SKM-1 (cell line): ENCODE measurements around the gene GRID2.

Experiments
- DNase-seq: peaks from one replicate; lab custom pipeline; 2025; ENCODE audit not compliant: unreplicated experiment; lab: John Stamatoyannopoulos, UW

The GRID2 gene

DNA sequence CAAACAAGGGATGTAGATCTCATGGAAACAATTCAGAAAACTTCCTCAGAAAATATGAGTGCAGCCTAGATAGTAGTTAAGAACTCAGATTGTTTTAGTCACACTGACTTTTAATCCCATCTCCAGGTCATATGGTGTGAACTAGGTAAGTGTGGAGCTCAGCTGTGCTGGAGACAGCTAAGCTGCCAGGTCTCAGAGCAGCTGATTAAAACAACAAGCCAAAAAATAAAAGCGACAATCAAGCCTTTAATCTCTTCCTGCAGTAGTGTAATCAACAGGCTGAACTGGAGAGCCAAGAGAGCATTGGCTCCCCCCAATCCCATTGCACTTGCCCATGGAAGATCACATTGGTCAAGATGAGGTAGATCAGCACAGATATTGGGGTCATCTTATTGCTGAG is 1426.5 kb downstream of the GRID2 start:
- no peak for DNase-seq

DNA sequence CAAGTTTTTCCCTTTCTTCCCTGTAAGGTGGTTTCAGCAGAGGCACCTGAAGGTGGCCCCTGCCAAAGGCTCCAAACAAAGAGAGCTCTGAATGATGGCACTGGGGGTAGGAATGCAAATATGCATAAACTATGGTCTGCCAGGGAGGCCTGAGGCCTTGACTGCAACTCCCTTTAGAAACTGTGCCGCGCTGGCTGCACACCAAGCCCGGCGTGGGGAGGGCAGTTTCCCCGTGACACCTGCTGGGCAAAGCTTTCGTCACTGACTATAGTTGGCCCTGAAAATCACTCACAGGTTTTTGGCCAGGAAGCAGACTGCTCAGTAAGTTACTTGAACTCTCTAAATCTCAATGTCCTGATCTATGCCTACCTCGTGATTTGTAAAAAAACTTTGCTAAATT is 1427.0 kb downstream of the GRID2 start:
- no peak for DNase-seq

GRCh38 chr4:93731456-93731855 is 1427.7 kb downstream of the GRID2 start:
- no peak for DNase-seq

DNA sequence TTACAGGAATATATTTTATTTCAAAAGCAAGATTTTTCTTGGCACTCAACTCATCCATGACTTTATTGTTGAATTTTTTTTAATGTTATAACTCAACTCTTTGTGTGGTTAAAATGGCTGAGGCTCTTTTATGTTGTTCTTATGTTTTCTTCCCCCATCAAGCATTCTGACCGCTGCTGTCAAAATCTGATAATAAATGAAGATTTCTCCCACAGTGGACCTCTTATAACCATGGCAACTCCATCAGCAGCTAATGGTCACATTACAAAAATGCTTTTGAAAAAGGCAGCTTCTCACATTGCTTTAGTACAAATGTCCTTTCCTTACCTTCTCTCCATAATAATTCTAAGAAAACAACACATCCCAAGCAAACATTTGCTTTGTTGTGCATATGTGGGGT is 1428.7 kb downstream of the GRID2 start:
- no peak for DNase-seq

- DNase-seq = no peak
Observed at GRCh38 chr4:93740890-93741289, 1437.1 kb downstream of the GRID2 start.

- DNase-seq = peak; percentile 17
Observed at GRCh38 chr4:93743022-93743421, 1439.3 kb downstream of the GRID2 start.

GRCh38 chr4:93743635-93744034 is 1439.9 kb downstream of the GRID2 start:
- DNase-seq = no peak

GRCh38 chr4:93744961-93745360 is 1441.2 kb downstream of the GRID2 start:
- no peak for DNase-seq

DNA sequence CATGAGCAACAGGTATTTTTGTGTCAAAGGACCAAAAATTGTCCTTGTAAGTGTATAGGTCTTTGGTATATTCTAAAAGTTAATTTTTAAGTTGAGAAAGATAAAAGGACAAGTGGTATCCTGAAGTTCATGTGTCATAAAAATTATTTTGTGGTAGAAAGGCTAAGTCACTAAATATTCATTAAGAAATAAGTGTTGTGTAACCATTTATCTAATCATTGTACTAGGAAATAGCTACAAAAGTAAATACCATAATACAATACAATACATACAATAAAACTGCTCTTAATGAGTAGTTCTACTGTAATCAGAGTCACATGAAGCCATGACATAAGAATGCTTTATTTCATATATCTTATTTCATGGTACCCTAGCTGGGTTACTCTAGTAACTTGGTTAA is 1442.3 kb downstream of the GRID2 start:
- DNase-seq = no peak

DNA sequence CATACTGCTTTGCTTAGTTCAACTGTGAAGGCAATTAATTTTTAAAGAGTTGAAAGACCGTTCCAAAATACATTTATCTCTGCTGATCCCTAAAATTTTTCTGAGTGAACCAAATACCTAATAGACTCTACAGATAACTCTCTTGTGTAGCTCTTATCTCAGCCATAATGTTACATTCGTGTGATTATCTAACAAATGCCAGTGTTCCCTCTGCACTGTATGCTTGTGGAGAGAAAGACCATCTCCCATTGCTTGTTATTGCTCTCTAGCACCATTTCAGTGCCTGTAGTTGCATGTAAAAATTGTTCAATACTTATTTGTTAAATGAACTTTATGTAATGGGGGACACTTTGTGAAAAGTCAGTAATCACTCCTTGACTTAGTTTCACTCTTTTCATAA is 1443.5 kb downstream of the GRID2 start:
- DNase-seq = no peak

DNA sequence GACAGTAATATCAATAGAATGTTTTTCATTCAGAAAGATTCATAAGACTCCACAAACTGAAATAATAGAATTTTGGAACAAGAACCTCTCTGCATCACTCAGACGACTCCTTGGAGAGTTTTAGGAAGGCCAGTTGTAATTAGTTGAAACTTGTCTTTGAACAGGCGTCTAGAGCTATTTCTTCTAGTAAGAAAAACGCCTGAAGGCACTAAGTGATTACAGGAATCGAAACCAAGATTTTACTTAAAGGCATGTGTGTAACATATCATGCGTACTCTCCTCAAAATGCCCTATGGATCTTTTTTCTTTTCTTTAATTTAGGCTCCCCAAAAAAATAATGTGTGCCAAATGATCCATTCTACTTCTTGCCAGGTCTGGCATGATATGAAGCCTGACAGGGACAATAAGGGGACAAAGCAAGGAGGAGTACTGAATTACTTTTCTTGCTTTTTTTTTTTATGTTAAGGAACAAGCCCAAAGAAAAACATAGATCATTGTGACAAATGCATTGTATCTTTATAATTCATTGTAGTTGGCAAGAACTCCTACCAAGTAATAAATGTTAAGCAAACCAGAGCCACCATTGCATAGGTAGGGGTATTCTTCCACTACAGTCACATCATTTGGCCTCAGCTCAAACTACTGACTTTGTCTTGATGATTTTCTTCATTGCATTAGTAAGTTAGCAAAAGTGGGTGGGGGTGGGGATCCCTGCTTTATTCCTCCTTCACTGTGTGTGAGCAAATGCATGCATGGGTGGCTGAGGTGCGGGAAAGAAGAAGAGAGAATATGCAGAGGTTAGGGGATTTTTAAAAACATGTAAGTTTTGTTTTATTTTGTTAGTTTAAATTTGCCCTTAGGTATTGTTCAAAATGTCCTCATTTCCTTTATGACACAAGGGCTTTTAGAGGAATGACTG is 1444.9 kb downstream of the GRID2 start:
- no peak for DNase-seq

GRCh38 chr4:93749292-93749761 is 1445.6 kb downstream of the GRID2 start:
- DNase-seq = no peak

DNA sequence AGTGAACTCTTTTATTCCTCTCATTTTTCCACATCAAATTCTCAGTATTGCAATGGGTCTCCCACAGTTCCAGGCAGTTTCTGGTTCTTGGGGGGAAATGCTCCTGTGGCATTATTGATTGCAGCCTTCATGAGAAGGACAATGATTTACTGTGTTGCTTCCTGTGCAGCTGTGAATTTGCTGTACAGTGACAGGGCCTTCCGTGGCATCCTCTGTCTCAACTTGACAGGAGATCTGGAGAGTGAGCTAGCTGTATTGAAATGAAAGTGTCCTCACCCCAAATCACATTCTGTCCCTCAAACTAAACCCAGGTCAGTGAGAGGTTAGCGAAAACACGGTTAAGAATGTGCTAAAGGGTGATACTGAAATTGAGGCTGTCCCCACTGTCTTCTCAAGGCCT is 1447.6 kb downstream of the GRID2 start:
- DNase-seq = no peak

DNA sequence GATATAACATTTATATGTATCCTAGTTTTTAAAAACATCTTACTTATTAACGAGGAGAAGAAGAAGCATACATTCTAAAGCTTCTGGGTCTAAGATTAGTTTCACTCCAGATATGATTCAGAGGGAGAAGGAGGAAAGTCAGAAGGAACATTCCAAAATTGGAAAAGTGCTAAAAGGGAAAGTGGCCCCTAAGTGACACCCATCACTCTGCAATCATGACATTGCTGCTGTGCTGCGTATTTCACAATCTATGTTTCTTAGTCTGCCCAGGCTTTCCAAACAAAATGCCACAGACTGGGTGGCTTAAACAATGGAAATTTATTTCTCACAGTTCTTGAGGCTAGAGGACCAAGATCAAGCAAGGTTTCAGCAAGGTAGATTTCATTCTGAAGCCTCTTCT is 1452.3 kb downstream of the GRID2 start:
- no peak for DNase-seq

DNA sequence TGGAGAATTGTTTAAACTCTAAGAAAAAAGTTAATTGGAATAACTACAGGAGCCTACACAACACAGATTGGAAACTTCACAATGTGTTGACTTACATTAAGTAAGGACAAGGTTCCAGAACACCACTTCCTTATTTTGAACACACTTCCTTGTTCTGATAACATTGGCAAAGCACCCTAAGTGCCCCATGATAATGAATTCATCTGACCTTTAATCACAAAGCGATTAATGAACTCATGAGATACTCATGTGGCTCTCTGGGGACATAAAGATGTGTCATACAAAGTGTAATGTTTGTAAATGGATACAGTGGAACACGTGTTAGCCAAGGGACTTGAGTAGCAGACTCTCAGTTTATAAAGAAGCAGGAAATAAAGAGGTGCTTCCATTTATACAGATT is 1455.7 kb downstream of the GRID2 start:
- DNase-seq = no peak

GRCh38 chr4:93760284-93760683 is 1456.5 kb downstream of the GRID2 start:
- no peak for DNase-seq

GRCh38 chr4:93761286-93761685 is 1457.5 kb downstream of the GRID2 start:
- no peak for DNase-seq

DNA sequence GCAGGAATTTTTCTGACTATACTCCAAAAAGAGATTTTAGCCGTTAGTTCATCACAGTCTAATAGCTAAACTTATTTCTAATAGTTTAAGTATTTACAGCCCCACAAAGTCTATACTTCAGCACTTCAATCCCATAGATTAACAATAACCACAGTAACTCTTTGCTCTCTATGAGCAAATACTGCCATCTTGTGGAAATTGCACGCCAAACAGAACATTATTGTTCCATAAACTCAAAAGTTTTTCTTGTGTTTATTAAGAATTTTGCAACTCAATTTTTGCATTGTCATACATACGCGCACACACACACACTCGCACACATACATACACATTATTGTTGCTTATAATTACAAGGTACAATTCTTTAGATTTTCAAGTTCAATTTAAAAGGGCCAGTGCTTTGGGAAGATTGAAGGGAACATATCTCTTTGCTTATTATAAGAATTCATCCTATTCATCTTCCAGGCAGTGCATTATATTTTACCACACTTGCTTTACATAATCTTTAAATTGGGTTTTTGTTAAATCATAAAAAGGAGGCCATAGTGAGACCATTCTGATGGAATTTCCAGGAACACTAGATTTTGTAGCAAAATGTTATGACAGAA is 1461.0 kb downstream of the GRID2 start:
- DNase-seq = peak; percentile 43

- DNase-seq = no peak
Observed at GRCh38 chr4:93767917-93768316, 1464.2 kb downstream of the GRID2 start.

DNA sequence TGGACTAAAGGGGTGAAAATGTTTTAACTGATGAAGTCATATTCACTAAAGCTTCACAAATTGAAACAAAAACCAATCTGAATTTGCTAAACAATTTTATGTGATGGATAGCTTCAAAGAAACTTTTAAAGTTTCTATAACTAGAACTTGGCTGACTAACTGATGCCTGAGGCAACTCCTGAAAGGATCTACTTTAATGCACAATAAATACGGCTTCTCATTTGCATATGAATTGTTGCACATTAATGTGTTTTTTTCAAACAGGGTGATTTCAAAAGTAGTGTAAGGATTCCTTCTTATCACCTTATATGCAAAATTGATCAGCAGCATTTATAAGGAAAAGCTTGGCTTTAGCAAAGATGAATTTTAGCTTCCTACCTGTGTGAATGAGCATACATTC is 1466.4 kb downstream of the GRID2 start:
- no peak for DNase-seq

GRCh38 chr4:93771640-93772411 is 1468.1 kb downstream of the GRID2 start:
- no peak for DNase-seq

DNA sequence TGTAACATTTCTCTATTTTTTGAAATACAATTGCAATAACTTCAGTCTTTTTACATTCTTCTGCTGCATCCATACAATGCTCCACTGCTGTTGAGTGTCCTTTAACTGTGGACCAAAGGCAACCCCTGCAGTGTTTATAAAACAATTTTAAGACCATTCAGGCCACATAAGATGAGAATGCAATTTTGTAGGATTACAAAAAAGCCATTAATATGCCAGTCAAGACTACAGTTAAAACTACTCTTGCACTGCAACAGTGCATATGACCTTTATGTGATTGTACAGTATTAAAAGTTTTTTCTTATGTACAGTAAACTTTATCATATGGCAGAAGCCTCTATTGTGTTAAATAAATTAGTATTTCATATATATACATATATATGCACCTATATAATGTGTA is 1469.1 kb downstream of the GRID2 start:
- no peak for DNase-seq
